Adipocyte (in vitro differentiated cells): ENCODE results near the gene TMEM147.

Experiments used
- DNase-seq: peaks from one replicate; pipeline ENCODE4 v3.0.0-alpha.2; 2015; ENCODE audit warnings: low read depth
- H3K27me3 ChIP-seq: replicated peaks from 2 replicates; pipeline ENCODE4 v1.7.0; 2013; ENCODE audit warnings: mild to moderate bottlenecking, low read length, moderate library complexity; ENCODE audit not compliant: control insufficient read depth, insufficient read depth
- H3K36me3 ChIP-seq: 2 replicates; pipeline ENCODE4 v1.7.0; 2013; ENCODE audit warnings: low read length, mild to moderate bottlenecking, moderate library complexity; ENCODE audit not compliant: control insufficient read depth, insufficient read depth, severe bottlenecking
- H3K4me1 ChIP-seq: 2 replicates; pipeline ENCODE4 v1.7.0; 2013; ENCODE audit warnings: mild to moderate bottlenecking, low read length, moderate library complexity; ENCODE audit not compliant: control insufficient read depth, insufficient read depth
- H3K4me3 ChIP-seq: 2 replicates; pipeline ENCODE4 v1.7.0; 2013; ENCODE audit warnings: mild to moderate bottlenecking, low read length, moderate library complexity
- H3K9ac ChIP-seq: 2 replicates; pipeline ENCODE4 v1.7.0; 2013; ENCODE audit warnings: mild to moderate bottlenecking, low read length, moderate library complexity
- H3K9me3 ChIP-seq: 2 replicates; pipeline ENCODE4 v1.7.0; 2013; ENCODE audit warnings: mild to moderate bottlenecking, low read length, moderate library complexity; ENCODE audit not compliant: control insufficient read depth

TMEM147 gene

GRCh38 chr19:35549879-35550523 is 4.6 kb downstream of the TMEM147 start:
- no peaks in the 10 kb centered on the region for H3K27me3 ChIP-seq
- DNase-seq: no peak
- peaks cover 9% of the 10 kb centered on the region for H3K4me1 ChIP-seq
- H3K4me3 ChIP-seq: no peak overlapping the region
- peaks cover 4% of the 10 kb centered on the region for H3K36me3 ChIP-seq
- H3K9ac ChIP-seq: no peak overlapping the region
- no peaks in the 10 kb centered on the region for H3K9me3 ChIP-seq

GRCh38 chr19:35551091-35551810 is 5.8 kb downstream of the TMEM147 start:
- Histone ChIP-seq H3K36me3 (peaks cover 4% of the 10 kb centered on the region), H3K4me3 (no peak overlapping the region), H3K4me1 (peaks cover 6% of the 10 kb centered on the region), H3K27me3 (peaks cover 6% of the 10 kb centered on the region), H3K9ac (no peak overlapping the region), H3K9me3 (no peaks in the 10 kb centered on the region)
- no peak for DNase-seq

GRCh38 chr19:35552534-35553384 is 7.3 kb downstream of the TMEM147 start:
- DNase-seq: no peak
- H3K4me1 ChIP-seq: no peaks in the 10 kb centered on the region
- no peaks in the 10 kb centered on the region for H3K9me3 ChIP-seq
- no peaks in the 10 kb centered on the region for H3K36me3 ChIP-seq
- H3K4me3 ChIP-seq: no peak overlapping the region
- peaks cover 18% of the 10 kb centered on the region for H3K27me3 ChIP-seq
- no peak overlapping the region for H3K9ac ChIP-seq

GRCh38 chr19:35553385-35554000 is 8.1 kb downstream of the TMEM147 start:
- no peaks in the 10 kb centered on the region for H3K36me3 ChIP-seq
- H3K4me1 ChIP-seq: no peaks in the 10 kb centered on the region
- no peak overlapping the region for H3K4me3 ChIP-seq
- H3K9ac ChIP-seq: no peak overlapping the region
- no peak for DNase-seq
- H3K27me3 ChIP-seq: peaks cover 22% of the 10 kb centered on the region
- no peaks in the 10 kb centered on the region for H3K9me3 ChIP-seq

GRCh38 chr19:35554076-35554475 is 8.7 kb downstream of the TMEM147 start:
- H3K9ac ChIP-seq: no peak overlapping the region
- DNase-seq: no peak
- H3K27me3 ChIP-seq: peaks cover 27% of the 10 kb centered on the region
- no peaks in the 10 kb centered on the region for H3K4me1 ChIP-seq
- H3K4me3 ChIP-seq: no peak overlapping the region
- no peaks in the 10 kb centered on the region for H3K9me3 ChIP-seq
- H3K36me3 ChIP-seq: no peaks in the 10 kb centered on the region

- no peaks in the 10 kb centered on the region for H3K4me1 ChIP-seq
- peaks cover 39% of the 10 kb centered on the region for H3K27me3 ChIP-seq
- no peak for DNase-seq
- no peaks in the 10 kb centered on the region for H3K36me3 ChIP-seq
- no peak overlapping the region for H3K4me3 ChIP-seq
- no peaks in the 10 kb centered on the region for H3K9me3 ChIP-seq
- H3K9ac ChIP-seq: no peak overlapping the region
Measured at GRCh38 chr19:35555301-35556005, 10.0 kb downstream of the TMEM147 start.

GRCh38 chr19:35556025-35556590 is 10.7 kb downstream of the TMEM147 start:
- no peak for DNase-seq
- H3K4me3 ChIP-seq: no peak overlapping the region
- H3K9me3 ChIP-seq: no peaks in the 10 kb centered on the region
- no peak overlapping the region for H3K9ac ChIP-seq
- no peaks in the 10 kb centered on the region for H3K36me3 ChIP-seq
- no peaks in the 10 kb centered on the region for H3K4me1 ChIP-seq
- H3K27me3 ChIP-seq: peaks cover 45% of the 10 kb centered on the region

- H3K9me3 ChIP-seq: no peaks in the 10 kb centered on the region
- peaks cover 50% of the 10 kb centered on the region for H3K27me3 ChIP-seq
- no peak overlapping the region for H3K4me3 ChIP-seq
- H3K9ac ChIP-seq: no peak overlapping the region
- H3K4me1 ChIP-seq: no peaks in the 10 kb centered on the region
- no peaks in the 10 kb centered on the region for H3K36me3 ChIP-seq
- DNase-seq: no peak
Measured at GRCh38 chr19:35556846-35557538, 11.6 kb downstream of the TMEM147 start.

- DNase-seq: peak; percentile 50
- peaks cover 58% of the 10 kb centered on the region for H3K27me3 ChIP-seq
- H3K4me3 ChIP-seq: no peak overlapping the region
- H3K9ac ChIP-seq: no peak overlapping the region
- no peaks in the 10 kb centered on the region for H3K36me3 ChIP-seq
- no peaks in the 10 kb centered on the region for H3K9me3 ChIP-seq
- H3K4me1 ChIP-seq: no peaks in the 10 kb centered on the region
Measured at GRCh38 chr19:35557539-35558399, 12.3 kb downstream of the TMEM147 start.
